Measurements from ENCODE around the gene LSM4. TPM values are rescaled to one million over a fixed set of nuclear protein-coding genes. Genes with fewer than 3 reads are reported as not detected.

The LSM4 gene
- total and polyA plus RNA-seq, 2 experiments from 2014 or later: 591 to 637 TPM

- H3K27ac Mint-ChIP-seq: peak overlapping the region; percentile 98
- ATAC-seq: no peak
- H3K4me2 ChIP-seq: no peak overlapping the region
Observed at GRCh38 chr19:18363787-18364186, 40.9 kb upstream of the LSM4 start.

More at GRCh38 chr19:18363787-18364186, 40.9 kb upstream of the LSM4 start:
- H2AFZ ChIP-seq: no peak overlapping the region
- no peaks in the 10 kb centered on the region for H3K79me2 ChIP-seq (replicated peaks; ENCODE audit: insufficient read depth)
- H3K4me1 ChIP-seq (ENCODE audit: insufficient read depth): peaks cover 18% of the 10 kb centered on the region
- H4K20me1 ChIP-seq (replicated peaks; ENCODE audit: insufficient read depth): no peaks in the 10 kb centered on the region
- H3K27me3 Mint-ChIP-seq (ENCODE audit: insufficient read depth, low read depth, poor library complexity): peaks cover 12% of the 10 kb centered on the region
- H3K4me3 Mint-ChIP-seq: no peak overlapping the region; the same call in 2 of the 3 replicates
- peaks cover 16% of the 10 kb centered on the region for H3F3A ChIP-seq (replicated peaks; ENCODE audit: low read depth)
- H3K27me3 ChIP-seq (ENCODE audit: insufficient read depth): no peaks in the 10 kb centered on the region
- H3K4me3 ChIP-seq: no peak overlapping the region
- H3K9me2 ChIP-seq (ENCODE audit: insufficient read depth): no peaks in the 10 kb centered on the region
- peaks cover 28% of the 10 kb centered on the region for H3K4me1 Mint-ChIP-seq
- DNase-seq (ENCODE audit: low spot score): no peak
- H3K27ac ChIP-seq (ENCODE audit: low read depth): peak overlapping the region; percentile 97
- no peak for TF ChIP-seq REST (IDR thresholded peaks at IDR 0.05; ENCODE audit: unreplicated experiment)
- TF ChIP-seq ETS1 (IDR thresholded peaks at IDR 0.05): no peak
- TF ChIP-seq EZH2phosphoT487 (IDR thresholded peaks at IDR 0.05; ENCODE audit: unreplicated experiment): no peak
- TF ChIP-seq CTCF (conservative IDR thresholded peaks at IDR 0.05; ENCODE audit: low read depth in 2 of 2): no peak
- no peak for TF ChIP-seq POLR2AphosphoS5 (IDR thresholded peaks at IDR 0.05; ENCODE audit: low read depth)
- TF ChIP-seq ZNF331 (CRISPR knock-in tag; IDR thresholded peaks at IDR 0.05; ENCODE audit: low read depth): no peak
- TF ChIP-seq CREB1 (CRISPR knock-in tag; IDR thresholded peaks at IDR 0.05; ENCODE audit: low read depth): no peak
- TF ChIP-seq EZH2 (IDR thresholded peaks at IDR 0.05; ENCODE audit: low read depth, unreplicated experiment): no peak
- no peak for TF ChIP-seq STAT1 (IDR thresholded peaks at IDR 0.05; ENCODE audit: unreplicated experiment)
- no peak for TF ChIP-seq ZNF114 (CRISPR knock-in tag; IDR thresholded peaks at IDR 0.05)
- TF ChIP-seq JUNB (IDR thresholded peaks at IDR 0.05; ENCODE audit: unreplicated experiment): no peak
- TF ChIP-seq NANOG (IDR thresholded peaks at IDR 0.05; ENCODE audit: borderline replicate concordance): no peak
- TF ChIP-seq ZNF462 (CRISPR knock-in tag; IDR thresholded peaks at IDR 0.05): no peak
- peaks cover 68% of the 10 kb centered on the region for H3K36me3 Mint-ChIP-seq (ENCODE audit: low read depth)
- H3K9me3 Mint-ChIP-seq: peaks cover 5% of the 10 kb centered on the region; the same call in 2 of the 3 replicates
- no peaks in the 10 kb centered on the region; the same call in 1 of the 2 replicates for H3K36me3 ChIP-seq (ENCODE audit: insufficient read depth)

Data from GM23338 (cell line).